HG02763 (cell line): Measurements from ENCODE around the gene HTR1E.
"Not testable (repeated sequence)": the region's sequence is repeated elsewhere in the genome, so short reads cannot be mapped to it uniquely, and the experiment has no call there.

Source experiments
- ATAC-seq: cut with Tn5 transposase; IDR thresholded peaks from one replicate; pipeline ENCODE4 v1.9.1; 2021; ENCODE audit warnings: mild to moderate bottlenecking, moderate library complexity; ENCODE audit not compliant: unreplicated experiment

HTR1E gene

GRCh38 chr6:86937219-86938079 lies at the start of gene HTR1E:
HTR1E (plus strand) TSS chr6:86937528; CDS start chr6:87015335, 77,807 bp downstream.
- no peak for ATAC-seq

GRCh38 chr6:86888301-86888700 lies 49.0 kb upstream of the HTR1E start:
- ATAC-seq, result no peak

GRCh38 chr6:86897265-86897664 lies 40.1 kb upstream of the HTR1E start:
- not testable (repeated sequence) for ATAC-seq

GRCh38 chr6:86913795-86914194 lies 23.5 kb upstream of the HTR1E start:
- ATAC-seq, result no peak

GRCh38 chr6:86916393-86916792 lies 20.9 kb upstream of the HTR1E start:
- ATAC-seq, result no peak

GRCh38 chr6:86927138-86927537 lies 10.2 kb upstream of the HTR1E start:
- ATAC-seq, result not testable (repeated sequence)

- not testable (repeated sequence) for ATAC-seq
Measured at GRCh38 chr6:86927859-86928258, 9.5 kb upstream of the HTR1E start.

- ATAC-seq, result no peak
Measured at GRCh38 chr6:86934365-86934764, 3.0 kb upstream of the HTR1E start.

GRCh38 chr6:86936834-86937218 lies 502 bp upstream of the HTR1E start:
- no peak for ATAC-seq

GRCh38 chr6:86938814-86939213 lies 1.5 kb downstream of the HTR1E start:
- ATAC-seq, result no peak

- ATAC-seq, result no peak
Measured at GRCh38 chr6:86941461-86941860, 4.1 kb downstream of the HTR1E start.

- no peak for ATAC-seq
Measured at GRCh38 chr6:86942769-86943516, 5.6 kb downstream of the HTR1E start.

GRCh38 chr6:86943819-86944407 lies 6.6 kb downstream of the HTR1E start:
- no peak for ATAC-seq

- ATAC-seq, result no peak
Measured at GRCh38 chr6:86949771-86950170, 12.4 kb downstream of the HTR1E start.

- no peak for ATAC-seq
Measured at GRCh38 chr6:86952991-86953390, 15.7 kb downstream of the HTR1E start.

GRCh38 chr6:86959656-86960055 lies 22.3 kb downstream of the HTR1E start:
- no peak for ATAC-seq

GRCh38 chr6:86961455-86962200 lies 24.3 kb downstream of the HTR1E start:
- ATAC-seq, result no peak

GRCh38 chr6:86963352-86963751 lies 26.0 kb downstream of the HTR1E start:
- ATAC-seq, result no peak

- ATAC-seq, result no peak
Measured at GRCh38 chr6:86964029-86964579, 26.8 kb downstream of the HTR1E start.

GRCh38 chr6:86966271-86966670 lies 28.9 kb downstream of the HTR1E start:
- no peak for ATAC-seq

- ATAC-seq, result no peak
Measured at GRCh38 chr6:86969573-86969972, 32.2 kb downstream of the HTR1E start.
